ENCODE measurements around the gene OSER1.
"Not testable (repeated sequence)": the region's sequence is repeated elsewhere in the genome, so short reads cannot be mapped to it uniquely, and the experiment has no call there.

OSER1 gene

DNA sequence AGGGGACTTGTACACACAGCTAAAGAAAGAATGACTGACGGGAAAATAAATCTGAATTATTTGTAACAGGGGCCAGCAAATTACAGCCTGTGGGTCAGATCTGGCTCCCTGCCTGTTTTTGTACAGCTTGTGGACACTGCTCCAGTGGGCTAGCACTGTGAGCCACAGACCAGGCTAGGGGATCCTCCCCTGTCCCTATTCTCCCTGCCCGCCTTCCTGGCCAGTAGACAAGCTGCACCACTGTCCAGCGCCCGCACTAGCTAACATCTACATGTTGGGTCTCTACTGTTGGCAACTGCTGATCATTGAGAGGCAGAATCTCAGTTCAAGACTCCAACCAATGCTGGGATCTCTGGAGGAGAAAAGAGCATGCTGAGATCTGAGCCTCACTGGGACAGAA lies 10.7 kb downstream of the OSER1 start:
- DNase-seq, result no peak

GRCh38 chr20:44198872-44199271 lies 11.7 kb downstream of the OSER1 start:
- DNase-seq, result no peak

DNA sequence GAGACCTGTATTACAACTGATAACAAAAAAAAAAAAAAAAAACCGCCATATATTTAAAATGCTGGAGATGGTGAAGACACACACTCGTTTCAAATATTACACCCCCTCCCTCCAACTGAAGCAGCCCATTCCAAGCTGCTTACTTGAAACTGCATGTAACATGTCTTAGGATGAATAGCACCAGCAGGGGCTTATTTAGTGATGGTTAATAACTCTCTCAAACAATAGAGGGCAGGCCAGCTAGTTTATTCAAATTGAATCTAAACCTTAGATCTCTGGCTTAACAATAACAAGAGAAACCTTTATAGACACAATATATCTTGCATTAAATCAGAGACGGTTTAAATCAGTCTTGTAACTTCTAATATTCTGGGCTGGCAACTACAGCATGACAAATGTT lies 14.3 kb downstream of the OSER1 start:
- no peak for DNase-seq

GRCh38 chr20:44195605-44196004 lies 15.0 kb downstream of the OSER1 start:
- no peak for DNase-seq

DNA sequence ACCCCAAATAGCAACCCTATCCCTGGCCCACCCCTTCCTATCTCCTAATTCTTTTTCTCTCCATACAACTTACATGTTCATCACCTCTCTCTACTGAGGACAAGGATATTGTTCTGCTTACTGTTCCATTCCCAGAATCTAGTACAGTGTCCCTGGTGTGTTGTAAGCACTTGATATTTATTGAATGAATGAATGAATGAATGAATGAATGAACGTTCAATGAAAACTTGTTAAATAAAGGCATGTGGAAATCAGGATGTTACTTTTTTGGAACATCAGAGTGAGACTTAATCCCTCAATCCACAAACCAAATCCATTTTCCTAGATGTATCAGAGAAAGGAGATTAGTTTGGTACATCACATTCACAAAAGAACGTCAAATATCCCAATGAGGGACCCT lies 16.8 kb downstream of the OSER1 start:
- DNase-seq, result no peak

GRCh38 chr20:44191640-44192039 lies 18.9 kb downstream of the OSER1 start:
- DNase-seq, result not testable (repeated sequence)

DNA sequence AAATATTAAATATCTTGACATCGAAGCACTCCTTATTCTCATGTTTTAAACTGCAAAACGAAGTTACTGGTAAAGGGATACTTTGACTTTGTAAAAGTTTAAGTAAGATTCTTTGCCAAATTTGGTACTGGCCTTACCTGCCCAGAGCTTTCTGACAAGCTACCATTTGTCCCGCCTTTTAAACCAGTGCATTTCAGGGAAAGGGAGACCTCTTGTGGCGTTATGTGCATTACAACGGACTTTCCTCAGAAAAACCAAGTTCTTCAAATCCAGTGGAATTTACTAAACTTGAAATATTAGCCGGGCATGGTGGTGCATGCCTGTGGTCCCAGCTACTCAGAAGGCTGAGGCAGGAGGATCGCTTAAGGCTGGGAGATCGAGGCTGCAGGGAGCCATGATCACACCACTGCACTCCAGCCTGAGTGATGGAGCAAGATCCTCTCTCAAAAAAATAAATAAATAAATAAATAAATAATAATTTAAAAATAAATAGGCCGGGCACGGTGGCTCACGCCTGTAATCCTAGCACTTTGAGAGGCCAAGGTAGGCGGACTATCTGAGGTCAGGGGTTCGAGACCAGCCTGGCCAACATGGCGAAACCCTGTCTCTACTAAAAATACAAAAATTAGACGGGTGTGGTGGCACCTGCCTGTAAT lies 20.2 kb downstream of the OSER1 start:
- DNase-seq, result not testable (repeated sequence)

- no peak for DNase-seq
Measured at GRCh38 chr20:44188752-44189151, 21.8 kb downstream of the OSER1 start.

GRCh38 chr20:44187772-44188709 lies 22.5 kb downstream of the OSER1 start:
- no peak for DNase-seq

- DNase-seq, result no peak
Measured at GRCh38 chr20:44187054-44187771, 23.4 kb downstream of the OSER1 start, which contains the start of gene JPH2. Gene JPH2, minus strand, starts transcription at chr20:44187188. Its CDS starts 483 bp downstream, at chr20:44186705.

GRCh38 chr20:44186674-44187053 lies 23.9 kb downstream of the OSER1 start:
- no peak for DNase-seq

GRCh38 chr20:44186201-44186600 lies 24.4 kb downstream of the OSER1 start:
- DNase-seq, result no peak

GRCh38 chr20:44185574-44185973 lies 25.0 kb downstream of the OSER1 start:
- DNase-seq, result no peak

DNA sequence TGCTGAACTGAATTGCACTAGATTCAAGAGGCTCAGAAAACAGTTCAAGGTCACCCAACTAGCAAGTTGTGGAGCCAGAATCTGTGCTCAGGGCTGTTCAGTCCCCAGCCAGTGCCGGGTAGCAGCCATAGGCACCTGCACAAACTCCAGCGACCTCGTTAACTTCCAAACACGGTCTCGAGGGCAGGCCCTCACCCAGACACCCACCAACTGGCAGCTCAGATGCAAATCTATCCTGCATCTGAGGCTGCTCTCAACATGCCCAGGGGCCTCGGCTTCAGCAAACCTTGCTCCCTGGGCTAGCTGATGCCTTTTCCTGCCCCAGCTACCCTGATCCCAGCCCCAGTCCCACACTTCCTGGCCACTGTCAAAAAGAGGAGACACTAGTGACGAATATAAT lies 27.3 kb downstream of the OSER1 start:
- no peak for DNase-seq

DNA sequence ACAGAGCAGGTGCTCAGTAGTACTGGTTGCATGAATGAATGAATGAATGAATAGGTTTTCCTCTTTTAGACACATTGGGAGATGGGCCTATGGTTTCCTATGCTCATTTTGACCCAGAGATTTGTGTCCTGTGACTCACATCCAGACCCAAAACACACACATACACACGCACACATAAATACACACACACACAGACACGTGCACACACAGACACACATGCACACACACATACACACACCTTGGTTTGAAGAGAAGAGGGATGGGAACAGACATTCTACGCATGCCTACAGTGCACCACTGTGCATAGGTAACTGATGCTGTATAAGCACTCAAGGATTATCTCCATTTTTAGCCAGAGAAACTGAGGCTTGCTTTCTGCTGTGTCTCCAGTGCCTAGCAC lies 27.7 kb downstream of the OSER1 start:
- no peak for DNase-seq

DNA sequence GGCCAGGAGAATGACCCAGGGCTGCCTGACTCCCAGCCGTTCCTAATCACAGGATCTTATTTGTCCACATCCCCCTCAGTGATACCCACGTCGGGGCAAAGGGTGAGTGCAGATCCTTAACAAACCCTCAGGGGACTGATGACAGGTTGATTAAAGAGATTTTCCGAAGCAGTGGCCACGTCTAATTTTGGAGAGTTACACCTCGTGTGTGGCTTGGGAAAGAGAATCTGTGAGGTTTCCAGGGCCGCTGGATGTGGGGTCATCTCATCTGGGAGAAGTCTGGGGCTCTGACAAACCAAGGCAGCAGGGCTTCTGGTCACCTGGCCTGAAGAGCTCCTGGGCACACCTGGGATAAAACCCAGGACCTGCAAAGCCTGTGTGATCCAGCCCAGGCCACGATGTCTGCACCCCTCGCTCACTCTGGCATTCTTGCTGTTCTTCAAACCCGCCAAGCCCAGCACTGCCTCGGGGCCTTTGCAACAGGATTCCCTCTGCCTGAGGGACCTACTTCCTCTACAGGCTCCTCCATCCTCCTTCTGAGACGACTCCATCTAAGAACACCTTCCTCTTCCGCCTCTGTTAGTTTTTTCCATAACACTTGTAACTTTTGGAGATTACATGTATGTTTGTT lies 28.3 kb downstream of the OSER1 start:
- DNase-seq, result no peak

- no peak for DNase-seq
Measured at GRCh38 chr20:44181611-44182010, 29.0 kb downstream of the OSER1 start.

DNA sequence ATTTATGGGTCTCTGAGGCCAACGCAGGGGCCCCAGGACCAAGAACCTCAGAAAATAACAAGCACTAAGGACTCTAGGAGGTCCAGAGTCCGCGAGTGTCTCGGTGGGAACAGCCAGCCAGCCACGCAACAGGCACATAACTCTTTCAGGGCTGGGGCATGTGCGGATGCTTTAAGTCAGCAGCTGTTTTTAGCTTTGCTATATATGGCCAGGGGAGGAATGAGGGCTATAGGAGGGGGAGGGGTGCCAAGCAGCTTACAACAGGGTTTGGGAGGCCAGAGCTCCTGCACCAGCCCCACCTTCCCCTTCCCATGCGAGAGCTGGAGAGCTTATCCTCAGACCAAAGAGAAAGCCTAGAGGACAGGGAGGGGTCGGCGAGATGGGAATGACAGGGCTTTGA lies 29.8 kb downstream of the OSER1 start:
- DNase-seq, result no peak

- no peak for DNase-seq
Measured at GRCh38 chr20:44176833-44177534, 33.6 kb downstream of the OSER1 start.

DNA sequence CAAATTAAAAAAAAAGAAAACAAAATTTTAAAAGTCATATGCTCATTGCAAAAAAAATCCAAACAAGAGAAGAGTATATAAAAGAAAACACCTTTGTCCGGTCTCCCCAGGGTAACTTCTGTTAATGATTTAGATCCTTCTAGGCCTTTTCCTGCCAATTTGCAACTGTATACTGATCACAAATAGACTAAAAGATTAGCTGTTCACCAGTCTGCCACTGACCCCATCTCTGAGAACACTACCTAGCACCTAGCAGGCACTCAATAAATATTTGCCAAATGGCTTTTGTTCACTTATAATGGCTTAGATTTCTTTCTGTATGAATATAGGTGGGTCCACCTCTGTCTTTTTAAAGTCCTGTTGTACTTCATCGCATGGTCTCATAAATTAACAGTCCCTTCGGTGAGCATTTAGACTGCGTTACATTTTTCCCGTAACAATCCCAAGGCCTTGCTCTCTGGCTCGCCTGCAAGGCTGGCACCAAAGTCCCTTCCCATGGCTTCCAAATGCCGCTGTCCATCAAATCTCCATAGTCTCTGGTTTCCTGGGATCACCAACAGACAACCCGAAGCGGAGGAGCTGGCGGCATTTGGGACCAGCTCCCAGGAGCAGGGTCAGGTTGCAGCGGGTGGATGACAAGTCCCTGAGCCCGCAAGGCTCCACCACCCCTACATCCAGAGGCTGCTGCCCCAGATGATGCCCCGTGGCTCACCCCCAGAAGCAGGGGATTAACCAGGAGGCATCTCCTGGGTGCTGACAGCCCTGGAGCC lies 35.4 kb downstream of the OSER1 start:
- no peak for DNase-seq

DNA sequence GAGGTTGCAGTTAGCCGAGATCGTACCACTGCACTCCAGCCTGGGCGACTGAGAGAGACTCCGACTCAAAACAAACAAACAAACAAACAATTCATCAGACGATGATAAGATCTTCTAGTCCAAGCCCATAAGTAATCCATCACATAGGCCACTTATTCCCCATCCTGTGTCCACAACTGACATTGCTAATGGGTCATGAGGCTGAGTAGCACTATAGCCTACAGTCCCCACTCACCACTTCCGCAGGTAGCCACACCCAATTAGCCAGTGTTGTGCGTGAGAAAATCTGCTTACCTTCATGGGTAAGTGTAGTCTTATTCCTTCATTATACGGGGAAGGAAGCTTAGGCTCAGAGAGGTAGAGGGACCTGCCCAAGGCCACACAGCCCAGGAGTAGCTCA lies 36.7 kb downstream of the OSER1 start:
- no peak for DNase-seq

GRCh38 chr20:44173116-44173515 lies 37.5 kb downstream of the OSER1 start:
- no peak for DNase-seq
